ENCODE data around the gene CLSTN2. TPM values are rescaled to one million over a fixed set of nuclear protein-coding genes. Genes with fewer than 3 reads are reported as not detected.

The CLSTN2 gene
- total RNA-seq, 2 donors from 2014 or later, result 22.2 to 28.0 TPM

GRCh38 chr3:140160553-140160952 is 225.6 kb downstream of the CLSTN2 start:
- intact Hi-C loops (cut with DNase I), result no loop called here
- no peak for DNase-seq (ENCODE audit: low spot score)

- intact Hi-C loops (cut with DNase I), result no loop called here
- DNase-seq (ENCODE audit: low spot score), result no peak
Observed at GRCh38 chr3:140162551-140162950, 227.6 kb downstream of the CLSTN2 start.

GRCh38 chr3:140163159-140163763 is 228.3 kb downstream of the CLSTN2 start:
- DNase-seq (ENCODE audit: low spot score), result no peak

GRCh38 chr3:140164156-140164555 is 229.2 kb downstream of the CLSTN2 start:
- DNase-seq (ENCODE audit: low spot score), result no peak
- intact Hi-C loops (cut with DNase I), result no loop called here

More at GRCh38 chr3:140163159-140163763, 228.3 kb downstream of the CLSTN2 start:
- intact Hi-C loops (cut with DNase I), result no loop called here

- intact Hi-C loops (cut with DNase I), result no loop called here
- DNase-seq (ENCODE audit: low spot score), result no peak
Observed at GRCh38 chr3:140164922-140165590, 230.1 kb downstream of the CLSTN2 start.

- no peak for DNase-seq (ENCODE audit: low spot score)
- intact Hi-C loops (cut with DNase I), result no loop called here
Observed at GRCh38 chr3:140165781-140166180, 230.8 kb downstream of the CLSTN2 start.

GRCh38 chr3:140166861-140167599 is 232.0 kb downstream of the CLSTN2 start:
- intact Hi-C loops (cut with DNase I), result no loop called here
- no peak for DNase-seq (ENCODE audit: low spot score)

GRCh38 chr3:140167600-140168281 is 232.8 kb downstream of the CLSTN2 start:
- intact Hi-C loops (cut with DNase I), result no loop called here
- no peak for DNase-seq (ENCODE audit: low spot score)

- intact Hi-C loops (cut with DNase I), result no loop called here
Observed at GRCh38 chr3:140170612-140171011, 235.6 kb downstream of the CLSTN2 start.

GRCh38 chr3:140176526-140176925 is 241.5 kb downstream of the CLSTN2 start:
- intact Hi-C loops (cut with DNase I), result no loop called here
- DNase-seq (ENCODE audit: low spot score), result no peak

More at GRCh38 chr3:140170612-140171011, 235.6 kb downstream of the CLSTN2 start:
- DNase-seq (ENCODE audit: low spot score), result no peak

GRCh38 chr3:140177943-140178342 is 243.0 kb downstream of the CLSTN2 start:
- intact Hi-C loops (cut with DNase I), result no loop called here
- DNase-seq (ENCODE audit: low spot score), result no peak

GRCh38 chr3:140178482-140178881 is 243.5 kb downstream of the CLSTN2 start:
- no peak for DNase-seq (ENCODE audit: low spot score)
- intact Hi-C loops (cut with DNase I), result no loop called here

GRCh38 chr3:140180603-140181002 is 245.6 kb downstream of the CLSTN2 start:
- no peak for DNase-seq (ENCODE audit: low spot score)
- intact Hi-C loops (cut with DNase I), result no loop called here

- no peak for DNase-seq (ENCODE audit: low spot score)
- intact Hi-C loops (cut with DNase I), result no loop called here
Observed at GRCh38 chr3:140185375-140185774, 250.4 kb downstream of the CLSTN2 start.

GRCh38 chr3:140186421-140186920 is 251.5 kb downstream of the CLSTN2 start:
- intact Hi-C loops (cut with DNase I), result no loop called here
- no peak for DNase-seq (ENCODE audit: low spot score)

GRCh38 chr3:140187028-140187427 is 252.0 kb downstream of the CLSTN2 start:
- no peak for DNase-seq (ENCODE audit: low spot score)
- intact Hi-C loops (cut with DNase I), result no loop called here

GRCh38 chr3:140187656-140188221 is 252.8 kb downstream of the CLSTN2 start:
- no peak for DNase-seq (ENCODE audit: low spot score)
- intact Hi-C loops (cut with DNase I), result no loop called here

GRCh38 chr3:140188285-140188684 is 253.3 kb downstream of the CLSTN2 start:
- no peak for DNase-seq (ENCODE audit: low spot score)
- intact Hi-C loops (cut with DNase I), result no loop called here

GRCh38 chr3:140189267-140189666 is 254.3 kb downstream of the CLSTN2 start:
- DNase-seq (ENCODE audit: low spot score), result no peak
- intact Hi-C loops (cut with DNase I), result no loop called here

Measured in posterior vena cava (tissue), 2 donors.